Kidney capillary endothelial cell (primary cell): Measurements from ENCODE around the gene ARMC10.
"Not testable (repeated sequence)": the region's sequence is repeated elsewhere in the genome, so short reads cannot be mapped to it uniquely, and the experiment has no call there.

Experiments used
- DNase-seq: peaks from one replicate; pipeline ENCODE4 v3.0.0-alpha.2; 2018; ENCODE audit warnings: low spot score

The ARMC10 gene

DNA sequence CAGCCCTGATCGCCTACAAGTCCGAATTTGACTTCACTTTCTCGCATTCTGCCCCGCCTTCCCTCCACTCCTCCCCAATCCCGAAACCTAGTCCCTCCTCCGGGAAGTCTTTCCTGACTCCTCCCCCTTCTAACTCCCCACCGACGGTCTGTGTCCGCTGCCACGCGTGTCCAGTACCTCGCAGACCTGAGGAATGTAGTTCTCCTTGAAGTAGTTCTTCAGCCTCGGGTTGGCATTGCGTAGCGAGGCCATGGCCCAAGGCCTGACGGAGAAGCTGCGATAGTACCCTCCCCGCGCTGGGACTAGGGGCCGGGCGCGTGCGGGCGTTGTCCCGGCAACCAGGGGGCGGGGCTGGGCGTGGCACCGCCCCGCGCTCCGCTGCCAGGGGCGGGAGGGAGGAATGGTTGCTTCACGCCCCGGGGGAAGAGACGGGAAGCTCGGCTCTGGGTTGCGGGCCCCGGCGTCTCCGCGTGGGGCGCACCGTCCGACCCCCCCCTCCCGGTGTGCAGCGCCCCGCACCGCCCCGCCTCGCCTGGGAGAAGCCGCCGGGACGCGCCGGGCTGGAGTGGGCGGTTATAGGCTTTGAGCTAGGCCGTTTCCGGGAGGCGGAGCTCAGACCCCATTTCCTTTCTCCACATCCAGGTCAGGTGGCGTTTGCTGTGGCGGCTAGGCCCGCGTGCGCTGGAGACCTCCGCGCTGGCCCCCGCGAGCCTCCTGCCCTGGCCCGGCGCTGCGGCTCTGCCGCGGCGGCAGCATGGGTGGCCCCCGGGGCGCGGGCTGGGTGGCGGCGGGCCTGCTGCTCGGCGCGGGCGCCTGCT, at the start of gene ARMC10, which contains the start of gene FBXL13:
ARMC10 (plus strand) TSS at position 622 of the 818 bp plus-strand sequence; CDS start at position 755, 133 bp downstream.
FBXL13 (minus strand) TSS at position 278 of the 818 bp plus-strand sequence.
- DNase-seq, result peak; percentile 86

- no peak for DNase-seq
These were observed 49.6 kb upstream of the ARMC10 start for GRCh38 chr7:103025341-103025740.

GRCh38 chr7:103031024-103031423, 43.9 kb upstream of the ARMC10 start:
- no peak for DNase-seq

DNA sequence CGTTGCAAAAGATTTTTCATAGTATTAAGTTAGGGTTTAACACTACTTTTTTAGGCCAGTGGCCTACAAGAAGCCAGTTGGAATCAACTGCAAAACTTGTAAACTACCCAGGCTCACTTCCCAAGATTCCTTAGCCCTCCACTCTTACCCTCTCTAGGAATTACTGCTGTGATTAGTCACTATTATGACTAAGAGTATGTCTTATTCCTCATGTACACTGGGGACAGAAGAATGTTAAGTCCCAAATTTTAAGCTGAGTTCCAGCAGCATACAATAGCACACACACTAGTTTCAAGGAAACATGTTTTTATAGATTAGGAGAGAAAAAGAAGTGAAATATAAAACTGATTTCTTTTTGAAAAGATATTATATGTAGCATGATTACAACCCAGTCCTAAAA, 43.2 kb upstream of the ARMC10 start:
- no peak for DNase-seq

DNA sequence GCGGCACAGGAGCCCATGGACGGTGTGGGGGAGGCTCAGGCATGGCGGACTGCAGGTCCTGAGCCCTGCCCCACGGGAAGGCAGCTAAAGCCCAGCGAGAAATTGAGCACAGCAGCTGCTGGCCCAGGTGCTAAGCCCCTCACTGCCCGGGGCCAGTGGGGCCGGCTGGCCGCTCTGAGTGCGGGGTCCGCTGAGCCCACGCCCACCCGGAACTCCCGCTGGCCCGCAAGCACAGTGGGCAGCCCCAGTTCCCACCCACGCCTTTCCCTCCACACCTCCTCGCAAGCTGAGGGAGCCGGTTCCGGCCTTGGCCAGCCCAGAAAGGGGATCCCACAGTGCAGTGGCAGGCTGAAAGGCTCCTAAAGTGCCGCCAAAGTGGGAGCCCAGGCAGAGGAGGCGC, 40.6 kb upstream of the ARMC10 start:
- DNase-seq, result not testable (repeated sequence)

DNA sequence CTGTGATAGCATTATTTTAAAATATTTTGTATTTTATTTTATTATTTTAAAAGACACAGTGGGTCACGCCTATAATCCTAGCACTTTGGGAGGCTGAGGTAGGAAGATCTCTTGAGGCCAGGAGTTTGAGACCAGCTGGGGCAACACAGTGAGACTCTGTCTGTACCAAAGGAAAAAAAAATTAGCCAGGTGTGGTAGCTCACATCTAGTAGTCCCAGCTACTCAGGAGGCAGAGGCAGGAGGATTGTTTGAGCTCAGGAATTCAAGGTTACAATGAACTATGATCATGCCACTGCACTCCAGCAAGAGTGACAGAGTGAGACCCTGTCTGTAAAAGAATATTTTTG, 37.5 kb upstream of the ARMC10 start:
- no peak for DNase-seq

DNA sequence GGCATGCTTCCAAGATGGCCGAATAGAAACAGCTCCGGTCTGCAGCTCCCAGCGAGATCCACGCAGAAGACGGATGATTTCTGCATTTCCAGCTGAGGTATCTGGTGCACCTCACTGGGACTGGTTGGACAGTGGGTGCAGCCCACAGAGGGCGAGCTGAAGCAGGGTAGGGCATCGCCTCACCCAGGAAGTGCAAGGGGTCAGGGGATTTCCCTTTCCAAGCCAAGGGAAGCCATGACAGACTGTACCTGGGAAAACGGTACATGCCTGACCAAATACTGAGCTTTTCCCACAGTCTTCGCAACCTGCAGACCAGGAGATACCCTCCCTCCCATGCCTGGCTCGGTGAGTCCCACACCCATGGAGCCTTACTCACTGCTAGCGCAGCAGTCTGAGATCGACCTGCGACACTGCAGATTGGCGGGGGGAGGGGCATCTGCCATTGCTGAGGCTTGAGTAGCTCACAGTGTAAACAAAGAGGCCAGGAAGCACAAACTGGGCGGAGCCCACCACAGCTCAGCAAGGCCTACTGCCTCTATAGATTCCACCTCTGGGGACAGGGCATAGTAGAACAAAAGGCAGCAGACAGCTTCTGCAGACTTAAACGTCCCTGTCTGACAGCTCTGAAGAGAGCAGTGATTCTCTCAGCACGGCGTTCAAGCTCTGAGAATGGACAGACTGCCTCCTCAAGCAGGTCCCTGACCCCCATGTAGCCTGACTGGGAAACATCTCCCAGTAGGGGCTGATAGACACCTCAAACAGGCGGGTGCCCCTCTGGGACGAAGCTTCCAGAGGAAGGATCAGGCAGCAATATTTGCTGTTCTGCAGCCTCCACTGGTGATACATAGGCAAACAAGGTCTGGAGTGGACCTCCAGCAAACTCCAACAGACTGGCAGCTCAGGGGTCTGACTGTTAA, 36.9 kb upstream of the ARMC10 start:
- DNase-seq, result not testable (repeated sequence)

DNA sequence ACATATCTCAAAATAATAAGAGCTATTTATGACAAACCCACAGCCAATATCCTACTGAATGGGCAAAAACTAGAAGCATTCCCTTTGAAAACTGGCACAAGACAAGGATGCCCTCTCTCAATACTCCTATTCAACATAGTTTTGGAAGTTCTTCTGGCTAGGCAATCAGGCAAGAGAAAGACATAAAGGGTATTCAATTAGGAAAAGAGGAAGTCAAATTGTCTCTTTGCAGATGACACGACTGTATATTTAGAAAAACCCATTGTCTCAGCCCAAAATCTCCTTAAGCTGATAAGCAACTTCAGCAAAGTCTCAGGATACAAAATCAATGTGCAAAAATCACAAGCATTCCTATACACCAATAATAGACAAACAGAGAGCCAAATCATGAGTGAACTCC, 33.1 kb upstream of the ARMC10 start:
- DNase-seq, result not testable (repeated sequence)

DNA sequence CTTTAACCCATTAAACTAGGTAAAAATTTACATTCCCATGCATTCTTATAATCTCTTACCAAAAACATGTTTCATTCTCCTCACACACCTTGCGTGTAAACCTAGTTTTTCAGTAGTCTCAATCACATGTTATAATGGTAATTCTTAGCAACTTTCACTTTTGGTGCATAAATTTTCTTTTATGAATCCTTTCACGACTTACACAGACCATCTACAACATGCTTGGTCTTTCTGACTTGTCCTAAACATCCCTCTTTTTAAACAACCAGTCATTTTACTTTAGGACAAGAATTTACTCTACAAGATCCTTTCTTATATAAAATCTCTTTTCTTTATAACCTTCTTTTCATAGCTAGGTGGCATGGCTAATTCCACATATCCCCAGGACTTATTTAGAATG, 26.1 kb upstream of the ARMC10 start:
- no peak for DNase-seq

DNA sequence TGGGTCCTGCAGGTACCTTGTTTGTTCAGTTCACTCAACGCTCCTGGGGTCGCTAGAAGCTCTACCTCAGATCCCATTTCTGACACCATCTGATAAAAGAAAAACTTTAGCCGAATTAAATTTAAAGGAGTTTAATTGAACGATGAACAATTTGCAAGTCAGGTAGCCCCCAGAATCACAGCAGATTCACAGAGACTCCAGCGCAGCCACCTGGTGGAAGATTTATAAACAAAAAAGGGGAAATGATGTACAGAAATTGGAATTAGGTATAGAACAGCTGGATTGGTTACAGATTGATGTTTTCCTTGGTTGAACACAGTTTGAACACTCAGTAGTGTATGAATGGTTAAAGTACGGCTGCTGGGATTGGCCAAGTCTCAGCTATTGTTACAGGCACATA, 23.4 kb upstream of the ARMC10 start:
- DNase-seq, result no peak

- not testable (repeated sequence) for DNase-seq
These were observed 18.9 kb upstream of the ARMC10 start for GRCh38 chr7:103056006-103056405.

DNA sequence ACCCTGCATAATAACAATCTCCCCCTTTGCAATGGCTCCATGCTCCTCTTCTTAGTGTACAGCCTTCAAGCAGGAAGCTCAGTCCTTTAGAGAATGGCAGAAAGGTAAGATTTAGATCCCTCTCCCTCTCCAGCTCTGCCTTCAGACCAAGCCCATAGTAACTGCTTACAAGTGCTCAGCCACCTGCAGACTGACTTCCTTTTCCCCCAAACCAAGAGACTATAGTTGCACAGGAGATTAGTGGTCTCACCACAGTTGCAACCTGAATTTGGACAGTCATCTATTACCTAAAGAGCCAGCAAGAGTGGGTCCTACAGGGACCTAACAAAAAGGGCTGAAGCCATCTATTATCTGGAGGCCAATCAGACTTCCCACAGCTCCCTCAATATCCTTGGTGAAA, 16.8 kb upstream of the ARMC10 start:
- no peak for DNase-seq

DNA sequence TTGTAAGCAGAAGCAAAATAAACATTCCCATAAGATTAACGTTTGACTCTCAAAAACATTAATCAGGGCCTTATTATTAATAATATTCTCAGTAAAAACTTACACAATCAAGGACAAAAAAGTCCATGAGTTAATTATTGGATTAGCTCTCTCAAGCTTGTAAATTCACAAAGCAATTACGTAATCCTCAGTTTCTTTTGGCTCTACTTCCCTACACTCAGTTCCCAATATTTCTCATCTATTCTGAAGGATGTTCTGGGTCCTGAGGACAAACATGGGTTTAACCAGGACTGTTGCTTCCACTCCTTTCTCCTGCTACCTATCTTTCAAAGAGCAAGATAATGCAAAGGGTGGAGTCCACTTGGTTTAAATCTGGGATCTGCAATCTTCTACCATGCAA, 15.5 kb upstream of the ARMC10 start:
- DNase-seq, result no peak

DNA sequence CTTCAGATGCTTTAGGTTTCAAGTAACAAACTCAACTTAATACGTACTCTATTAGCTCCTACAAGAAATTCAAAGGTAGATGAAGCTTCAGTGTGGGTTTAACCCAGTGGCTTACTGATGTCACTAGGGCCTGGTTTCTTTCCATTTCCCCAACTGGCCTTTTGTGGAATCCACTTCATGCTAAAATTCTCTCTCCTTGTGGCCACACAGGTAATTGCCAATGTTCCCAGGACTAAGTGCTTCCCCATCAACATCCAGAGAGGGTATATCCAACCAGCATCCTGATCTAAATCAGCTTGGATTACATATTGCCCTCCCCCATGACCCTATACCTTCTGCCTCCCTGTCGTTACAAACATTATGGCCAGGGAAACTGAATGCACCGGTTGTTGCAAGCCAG, 11.0 kb upstream of the ARMC10 start:
- DNase-seq, result no peak

- no peak for DNase-seq
These were observed 9.3 kb upstream of the ARMC10 start for GRCh38 chr7:103065667-103066066.

GRCh38 chr7:103068414-103069403, 6.2 kb upstream of the ARMC10 start:
- DNase-seq, result no peak

- DNase-seq, result no peak
These were observed 3.9 kb upstream of the ARMC10 start for GRCh38 chr7:103071000-103071399.

DNA sequence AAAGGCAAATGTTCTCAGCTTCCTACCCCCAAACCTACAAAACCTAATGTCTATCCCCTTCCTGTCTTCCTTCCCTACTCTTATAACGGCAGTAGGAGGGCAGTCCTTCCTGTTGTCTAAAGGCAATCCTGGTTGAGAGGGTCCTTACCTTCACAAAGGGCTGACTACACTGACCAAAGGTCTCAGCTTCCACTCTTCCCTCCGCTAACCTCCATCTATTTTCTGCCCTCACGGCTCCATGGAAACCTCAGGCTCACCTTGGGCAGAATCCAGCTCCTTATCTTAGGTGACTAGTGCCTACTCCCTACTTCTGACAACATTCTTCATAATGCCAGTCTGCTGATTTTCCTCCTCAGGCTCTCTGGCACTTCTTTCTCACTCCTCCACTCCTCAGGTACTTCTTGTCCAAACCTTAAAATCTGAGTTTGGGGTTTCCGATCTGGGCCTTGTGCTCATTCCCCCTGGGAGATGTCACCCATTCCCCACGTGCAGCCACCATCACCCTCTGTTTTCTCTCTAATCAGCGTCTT, 886 bp upstream of the ARMC10 start:
- peak; percentile 3 for DNase-seq

- peak; percentile 25 for DNase-seq
These were observed 488 bp downstream of the ARMC10 start for GRCh38 chr7:103075337-103075918.

DNA sequence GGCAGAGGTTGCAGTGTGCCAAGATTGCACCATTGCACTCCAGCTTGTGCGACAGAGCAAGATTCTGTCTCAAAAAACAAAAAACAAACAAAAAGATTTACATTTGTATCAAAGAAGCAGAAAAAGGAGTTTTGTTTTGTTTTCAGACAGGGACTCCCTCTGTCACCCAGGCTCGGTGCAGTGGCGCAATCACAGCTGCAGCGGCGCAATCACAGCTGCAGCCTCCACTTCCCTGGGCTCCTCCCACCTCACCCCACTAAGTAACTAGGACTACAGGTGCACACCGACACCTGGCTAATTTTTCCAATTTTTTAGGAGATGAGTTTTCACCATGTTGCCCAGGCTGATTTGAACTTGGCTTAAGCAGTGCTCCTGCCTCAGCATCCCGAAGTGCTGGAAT, 1.8 kb downstream of the ARMC10 start:
- no peak for DNase-seq

DNA sequence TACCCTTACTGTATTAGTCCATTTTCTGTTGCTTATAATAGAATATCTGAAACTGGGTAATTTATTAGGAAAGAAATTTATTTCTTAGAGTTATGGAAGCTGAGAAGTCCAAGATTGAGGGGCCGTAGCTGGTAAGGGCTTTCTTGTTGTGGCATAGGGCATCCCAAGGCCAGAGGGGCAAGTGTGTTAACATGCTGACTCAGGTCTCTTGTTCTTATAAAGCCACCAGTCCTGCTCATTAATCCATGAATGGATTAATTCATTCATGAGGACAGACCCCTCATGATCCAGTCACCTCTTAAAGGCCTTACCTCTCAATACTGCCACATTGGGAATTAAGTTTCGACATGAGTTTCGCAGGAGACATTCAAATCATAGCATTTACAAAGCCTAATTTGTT, 2.4 kb downstream of the ARMC10 start:
- no peak for DNase-seq
